ENCODE data around the gene MAPK8IP1. TPM values are rescaled to one million over a fixed set of nuclear protein-coding genes. Genes with fewer than 3 reads are reported as not detected.
A peak's percentile ranks its signal among the peaks of the same experiment; 100 is the strongest.

Gene MAPK8IP1
- total RNA-seq, 4 donors from 2014 or later = 1.9 to 11.1 (median 2.6) TPM

DNA sequence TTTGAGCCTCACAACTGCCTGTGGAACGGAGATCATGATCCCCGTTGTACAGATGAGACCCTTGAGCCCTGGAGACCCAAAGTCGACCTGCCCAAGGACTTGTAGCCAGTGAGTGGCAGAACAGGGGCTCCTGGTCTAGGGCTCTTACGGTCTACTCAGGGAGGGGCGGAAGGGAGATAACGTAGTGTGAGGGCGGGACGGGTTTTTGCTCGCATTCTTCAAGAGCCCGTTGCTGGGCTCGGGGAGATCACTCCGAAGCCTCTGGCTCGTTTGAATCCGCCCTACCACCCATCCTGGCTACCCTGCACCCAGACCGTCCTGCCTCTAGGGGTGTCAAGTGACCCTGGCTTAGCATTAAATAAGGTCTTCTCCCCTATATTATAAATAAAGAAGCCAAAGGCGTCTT is 37.5 kb upstream of the MAPK8IP1 start:
- intact Hi-C loops (cut with DNase I; ENCODE audit: low total_unique reads) (no loop called here), in situ Hi-C loops (cut with MboI; ENCODE audit: low pct_ligation_motif_present in 1 of 4, low pct_unique_long_range_greater_than_20kb in 1 of 4, low sequenced_read_pairs in 3 of 4) (no loop called here)
- TF ChIP-seq POLR2A (IDR thresholded peaks at IDR 0.05) = no peak
- TF ChIP-seq POLR2AphosphoS5 (IDR thresholded peaks at IDR 0.05) = peak in 2 of 3 donors; percentile 11 to 14
- TF ChIP-seq, protein P1, sequence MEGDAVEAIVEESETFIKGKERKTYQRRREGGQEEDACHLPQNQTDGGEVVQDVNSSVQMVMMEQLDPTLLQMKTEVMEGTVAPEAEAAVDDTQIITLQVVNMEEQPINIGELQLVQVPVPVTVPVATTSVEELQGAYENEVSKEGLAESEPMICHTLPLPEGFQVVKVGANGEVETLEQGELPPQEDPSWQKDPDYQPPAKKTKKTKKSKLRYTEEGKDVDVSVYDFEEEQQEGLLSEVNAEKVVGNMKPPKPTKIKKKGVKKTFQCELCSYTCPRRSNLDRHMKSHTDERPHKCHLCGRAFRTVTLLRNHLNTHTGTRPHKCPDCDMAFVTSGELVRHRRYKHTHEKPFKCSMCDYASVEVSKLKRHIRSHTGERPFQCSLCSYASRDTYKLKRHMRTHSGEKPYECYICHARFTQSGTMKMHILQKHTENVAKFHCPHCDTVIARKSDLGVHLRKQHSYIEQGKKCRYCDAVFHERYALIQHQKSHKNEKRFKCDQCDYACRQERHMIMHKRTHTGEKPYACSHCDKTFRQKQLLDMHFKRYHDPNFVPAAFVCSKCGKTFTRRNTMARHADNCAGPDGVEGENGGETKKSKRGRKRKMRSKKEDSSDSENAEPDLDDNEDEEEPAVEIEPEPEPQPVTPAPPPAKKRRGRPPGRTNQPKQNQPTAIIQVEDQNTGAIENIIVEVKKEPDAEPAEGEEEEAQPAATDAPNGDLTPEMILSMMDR (IDR thresholded peaks at IDR 0.05) = peak in 3 of 5 experiments; percentile 9 to 25 (median 9)
- TF ChIP-seq EP300 (IDR thresholded peaks at IDR 0.05; ENCODE audit: low read depth) = no peak
- Histone ChIP-seq H3K36me3 (no peaks in the 10 kb centered on the region), H3K27ac (peak overlapping the region; percentile 93 to 97 (median 96)), H3K4me3 (peak overlapping the region; percentile 60 to 88 (median 82)), H3K4me1 (peaks cover 12 to 72% (median 40%) of the 10 kb centered on the region in 4 donors), H3K9me3 (no peaks in the 10 kb centered on the region), H3K27me3 (no peaks in the 10 kb centered on the region)
- WGBS, 2 donors (ENCODE audit: low coverage in 1 of 2) = 0 to 1% methylated on average over 2 to 16 of the region's 16 CpGs
- peak; percentile 57 for DNase-seq

GRCh38 chr11:45848654-45849081 is 36.8 kb upstream of the MAPK8IP1 start:
- in situ Hi-C loops (cut with MboI; ENCODE audit: low pct_ligation_motif_present in 1 of 4, low pct_unique_long_range_greater_than_20kb in 1 of 4, low sequenced_read_pairs in 3 of 4) = no loop called here
- Histone ChIP-seq H3K27ac (peak overlapping the region; percentile 93 to 97 (median 96)), H3K9me3 (no peaks in the 10 kb centered on the region), H3K4me1 (peaks cover 17 to 74% (median 40%) of the 10 kb centered on the region in 4 donors), H3K36me3 (no peaks in the 10 kb centered on the region), H3K4me3 (peak overlapping the region in 3 of 4 donors; percentile 60 to 88 (median 81)), H3K27me3 (no peaks in the 10 kb centered on the region)
- 43% methylated on average over 8 of the region's 8 CpGs; no CpG with 5 or more reads in 1 of the 2 donors for WGBS, 2 donors (ENCODE audit: low coverage in 1 of 2)
- intact Hi-C loops (cut with DNase I; ENCODE audit: low total_unique reads) = no loop called here
- TF ChIP-seq, protein P1 (IDR thresholded peaks at IDR 0.05) = no peak
- no peak for TF ChIP-seq EP300 (IDR thresholded peaks at IDR 0.05; ENCODE audit: low read depth)
- TF ChIP-seq POLR2AphosphoS5 (IDR thresholded peaks at IDR 0.05) = no peak
- TF ChIP-seq POLR2A (IDR thresholded peaks at IDR 0.05) = no peak
- DNase-seq = no peak

DNA sequence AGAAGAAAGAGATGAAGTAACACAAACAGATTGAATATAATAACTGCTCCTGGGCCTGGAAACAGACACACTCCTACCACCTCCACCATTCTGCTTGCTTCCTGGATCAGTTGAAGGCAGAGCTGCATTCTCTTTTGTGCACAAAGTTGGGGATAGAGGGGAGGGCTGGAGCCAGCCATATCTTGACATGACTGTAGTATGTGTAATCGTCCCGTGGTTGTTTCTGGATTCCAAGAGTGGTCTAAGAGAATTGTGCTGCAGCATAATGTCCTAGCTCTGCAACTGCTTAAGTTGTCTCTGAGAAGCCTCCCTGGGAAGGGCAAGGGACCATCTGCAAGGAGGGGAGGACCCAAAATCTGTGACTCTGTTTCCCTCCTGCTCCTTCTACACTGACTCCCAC is 35.0 kb upstream of the MAPK8IP1 start:
- Histone ChIP-seq H3K4me1 (peaks cover 22 to 75% (median 48%) of the 10 kb centered on the region in 4 donors), H3K27me3 (no peaks in the 10 kb centered on the region), H3K36me3 (no peaks in the 10 kb centered on the region), H3K4me3 (no peak overlapping the region), H3K27ac (no peak overlapping the region), H3K9me3 (no peaks in the 10 kb centered on the region)
- whole genome bisulfite sequencing, 2 donors (ENCODE audit: low coverage in 1 of 2) = 70 to 89% methylated on average over 2 of the region's 2 CpGs
- DNase-seq = no peak
- in situ Hi-C loops (cut with MboI; ENCODE audit: low pct_ligation_motif_present in 1 of 4, low pct_unique_long_range_greater_than_20kb in 1 of 4, low sequenced_read_pairs in 3 of 4) = loop anchor here in 1 of 4 donors (10.0 kb wide), 1 partner anchor 64 kb away; the partner anchor contains the start of gene PEX16
- intact Hi-C loops (cut with DNase I; ENCODE audit: low total_unique reads) = no loop called here
- TF ChIP-seq, protein P1 (IDR thresholded peaks at IDR 0.05) = no peak
- TF ChIP-seq POLR2AphosphoS5 (IDR thresholded peaks at IDR 0.05) (no peak), POLR2A (IDR thresholded peaks at IDR 0.05) (no peak), EP300 (IDR thresholded peaks at IDR 0.05; ENCODE audit: low read depth) (no peak)

GRCh38 chr11:45851228-45851627 is 34.2 kb upstream of the MAPK8IP1 start:
- H3K27me3 ChIP-seq = no peaks in the 10 kb centered on the region
- peaks cover 27 to 81% (median 52%) of the 10 kb centered on the region in 4 donors for H3K4me1 ChIP-seq
- no peak overlapping the region for H3K4me3 ChIP-seq
- peak overlapping the region in 3 of 4 donors; percentile 68 to 83 (median 83) for H3K27ac ChIP-seq
- intact Hi-C loops (cut with DNase I; ENCODE audit: low total_unique reads) = no loop called here
- in situ Hi-C loops (cut with MboI; ENCODE audit: low pct_ligation_motif_present in 1 of 4, low pct_unique_long_range_greater_than_20kb in 1 of 4, low sequenced_read_pairs in 3 of 4) = loop anchor here in 1 of 4 donors (10.0 kb wide), 1 partner anchor 64 kb away; the partner anchor contains the start of gene PEX16
- WGBS, 2 donors (ENCODE audit: low coverage in 1 of 2) = 83 to 93% methylated on average over 2 of the region's 2 CpGs
- no peak for DNase-seq
- TF ChIP-seq EP300 (IDR thresholded peaks at IDR 0.05; ENCODE audit: low read depth) = no peak
- TF ChIP-seq POLR2A (IDR thresholded peaks at IDR 0.05) = no peak
- no peak for TF ChIP-seq POLR2AphosphoS5 (IDR thresholded peaks at IDR 0.05)
- TF ChIP-seq, protein P1 (IDR thresholded peaks at IDR 0.05) = no peak
- H3K36me3 ChIP-seq = no peaks in the 10 kb centered on the region
- no peaks in the 10 kb centered on the region for H3K9me3 ChIP-seq

Measured in transverse colon (tissue), 4 donors.